GM23338 (cell line): ENCODE results near the gene STON2. TPM values are rescaled to one million over a fixed set of nuclear protein-coding genes. Genes with fewer than 3 reads are reported as not detected.

Source experiments
- ATAC-seq: fragments of 200-7000 bp; cut with Tn5 transposase; 3 replicates; pipeline ENCODE4 v1.9.1; 2020
- DNase-seq: peaks from one replicate; pipeline ENCODE4 v3.0.0-alpha.2; 2015; ENCODE audit warnings: low spot score
- H2AFZ ChIP-seq: fragments of 200-600 bp; sonication (generic); 2 replicates; pipeline ENCODE4 v1.8.0; 2016; ENCODE audit warnings: antibody characterized with exemption, mild to moderate bottlenecking, moderate library complexity
- H3F3A ChIP-seq: fragments of 200-600 bp; sonication (generic); replicated peaks from 2 replicates; pipeline ENCODE4 v1.8.0; 2017; ENCODE audit warnings: antibody characterized with exemption, mixed run types, low read depth
- H3K27ac ChIP-seq: fragments of 200-600 bp; sonication (generic); 2 replicates; pipeline ENCODE4 v1.6.1; 2016; ENCODE audit warnings: low read depth
- H3K27me3 ChIP-seq: fragments of 200-600 bp; sonication (generic); 2 replicates; pipeline ENCODE4 v1.8.0; 2016; ENCODE audit warnings: mild to moderate bottlenecking, mixed run types, moderate library complexity; ENCODE audit not compliant: insufficient read depth
- H3K36me3 ChIP-seq: fragments of 200-600 bp; sonication (generic); 2 replicates; pipeline ENCODE4 v1.8.0; 2016; ENCODE audit warnings: mild to moderate bottlenecking; ENCODE audit not compliant: insufficient read depth
- H3K4me1 ChIP-seq: fragments of 200-600 bp; sonication (generic); 2 replicates; pipeline ENCODE4 v1.8.0; 2016; ENCODE audit warnings: mild to moderate bottlenecking, moderate library complexity; ENCODE audit not compliant: insufficient read depth
- H3K4me2 ChIP-seq: fragments of 200-600 bp; sonication (generic); 2 replicates; pipeline ENCODE4 v1.7.1; 2017; ENCODE audit warnings: mixed run types
- H3K4me3 ChIP-seq: fragments of 200-600 bp; sonication (generic); 2 replicates; pipeline ENCODE4 v1.6.1; 2016; ENCODE audit warnings: mixed run types
- H3K79me2 ChIP-seq: fragments of 200-600 bp; sonication (generic); replicated peaks from 2 replicates; pipeline ENCODE4 v1.8.0; 2017; ENCODE audit warnings: mild to moderate bottlenecking; ENCODE audit not compliant: insufficient read depth
- H3K9me2 ChIP-seq: fragments of 200-600 bp; sonication (generic); 2 replicates; pipeline ENCODE4 v1.8.0; 2017; ENCODE audit not compliant: insufficient read depth
- H4K20me1 ChIP-seq: fragments of 200-600 bp; sonication (generic); replicated peaks from 2 replicates; pipeline ENCODE4 v1.8.0; 2017; ENCODE audit warnings: mild to moderate bottlenecking; ENCODE audit not compliant: insufficient read depth
- H3K27ac Mint-ChIP-seq: 2 replicates; pipeline ENCODE4 v1.8.0; 2020; ENCODE audit warnings: inconsistent platforms, mild to moderate bottlenecking, moderate library complexity, mixed read lengths
- H3K27me3 Mint-ChIP-seq: 3 replicates; pipeline ENCODE4 v1.8.0; 2022; ENCODE audit warnings: low read depth, mild to moderate bottlenecking, moderate library complexity, mixed read lengths, inconsistent platforms; ENCODE audit not compliant: insufficient read depth, poor library complexity
- H3K36me3 Mint-ChIP-seq: 3 replicates; pipeline ENCODE4 v1.8.0; 2021; ENCODE audit warnings: low read depth, mild to moderate bottlenecking, inconsistent platforms, moderate library complexity, mixed read lengths
- H3K4me1 Mint-ChIP-seq: 3 replicates; pipeline ENCODE4 v1.8.0; 2020; ENCODE audit warnings: mild to moderate bottlenecking, inconsistent platforms, mixed read lengths
- H3K4me3 Mint-ChIP-seq: 3 replicates; pipeline ENCODE4 v1.8.0; 2021; ENCODE audit warnings: moderate library complexity, mild to moderate bottlenecking, inconsistent platforms, mixed read lengths
- H3K9me3 Mint-ChIP-seq: 3 replicates; pipeline ENCODE4 v1.8.0; 2020; ENCODE audit warnings: moderate library complexity, mild to moderate bottlenecking, inconsistent platforms, mixed read lengths
- CREB1 ChIP-seq: fragments of 250-450 bp; sonication (Bioruptor Pico); IDR thresholded peaks from 2 replicates; pipeline ENCODE4 v1.5.0; 2020; ENCODE audit warnings: low read depth, mild to moderate bottlenecking, moderate library complexity
- CTCF ChIP-seq, 2 experiments: fragments of 200-600 bp in 1 of 2; sonication (generic) in 1 of 2; conservative IDR thresholded peaks; 2 replicates each; pipeline versions ENCODE4 v1.5.1 to v1.6.1; 2016 to 2017; ENCODE audit warnings: antibody characterized with exemption in 2 of 2, low read depth in 2 of 2, mild to moderate bottlenecking in 2 of 2, moderate library complexity in 1 of 2
- ETS1 ChIP-seq: IDR thresholded peaks from 2 replicates; pipeline ENCODE4 v1.6.1; 2016; ENCODE audit warnings: antibody characterized with exemption
- EZH2 ChIP-seq: fragments of 200-600 bp; sonication (generic); IDR thresholded peaks from one replicate; pipeline ENCODE4 v1.8.0; 2017; ENCODE audit warnings: antibody characterized with exemption, mild to moderate bottlenecking, low read depth; ENCODE audit not compliant: unreplicated experiment
- EZH2phosphoT487 ChIP-seq: fragments of 200-600 bp; sonication (generic); IDR thresholded peaks from one replicate; pipeline ENCODE4 v1.8.1; 2018; ENCODE audit warnings: antibody characterized with exemption; ENCODE audit not compliant: unreplicated experiment
- JUNB ChIP-seq: IDR thresholded peaks from one replicate; pipeline ENCODE4 v1.6.1; 2016; ENCODE audit warnings: antibody characterized with exemption; ENCODE audit not compliant: unreplicated experiment
- NANOG ChIP-seq: IDR thresholded peaks from 2 replicates; pipeline ENCODE4 v1.6.1; 2016; ENCODE audit warnings: antibody characterized with exemption, borderline replicate concordance
- POLR2AphosphoS5 ChIP-seq: IDR thresholded peaks from 2 replicates; pipeline ENCODE4 v1.6.1; 2016; ENCODE audit warnings: antibody characterized with exemption, low read depth
- REST ChIP-seq: IDR thresholded peaks from one replicate; pipeline ENCODE4 v1.6.1; 2018; ENCODE audit warnings: antibody characterized with exemption; ENCODE audit not compliant: unreplicated experiment
- STAT1 ChIP-seq: IDR thresholded peaks from one replicate; pipeline ENCODE4 v1.6.1; 2016; ENCODE audit warnings: antibody characterized with exemption; ENCODE audit not compliant: unreplicated experiment
- ZNF114 ChIP-seq: fragments of 250-450 bp; sonication (Bioruptor Pico); IDR thresholded peaks from 2 replicates; pipeline ENCODE4 v1.5.0; 2020; ENCODE audit warnings: mild to moderate bottlenecking, moderate library complexity
- ZNF331 ChIP-seq: fragments of 250-450 bp; sonication (Bioruptor Pico); IDR thresholded peaks from 2 replicates; pipeline ENCODE4 v1.5.0; 2020; ENCODE audit warnings: low read depth, mild to moderate bottlenecking, moderate library complexity
- ZNF462 ChIP-seq: fragments of 250-450 bp; sonication (Bioruptor Pico); IDR thresholded peaks from 2 replicates; pipeline ENCODE4 v1.5.0; 2020; ENCODE audit warnings: mild to moderate bottlenecking, moderate library complexity
- polyA plus RNA-seq: library from polyadenylated mRNA; unstranded; fragments of >200 nt; fragmentation: Nextera tagmentation; extraction: Ambion mirVana; gene quantifications from 2 replicates; pipeline ENCODE4 v1.2.1, GENCODE V29; 2016
- total RNA-seq: library from RNA; depleted of rRNA; stranded (reverse); fragments of >200 nt; shearing (Covaris generic); gene quantifications from 2 replicates; pipeline ENCODE4 v1.2.3, GENCODE V29; 2014

STON2 gene
- total and polyA plus RNA-seq, 2 experiments from 2014 or later: 8.2 to 71.0 TPM

- Histone ChIP-seq H3K4me2 (no peak overlapping the region), H3K4me3 (no peak overlapping the region), H3K9me2 (no peaks in the 10 kb centered on the region; the same call in 1 of the 2 replicates), H3K27me3 (no peaks in the 10 kb centered on the region), H3K79me2 (no peaks in the 10 kb centered on the region), H3K36me3 (0 out of 2 replicates have a peak, but pooled peaks cover 5% of the 10 kb centered on the region), H3K27ac (no peak overlapping the region), H4K20me1 (no peaks in the 10 kb centered on the region), H3F3A (no peaks in the 10 kb centered on the region), H2AFZ (no peak overlapping the region), H3K4me1 (peaks cover 32% of the 10 kb centered on the region)
- ATAC-seq (no peak), DNase-seq (no peak)
- no peak for TF ChIP-seq EZH2phosphoT487
- no peak for TF ChIP-seq NANOG
- TF ChIP-seq JUNB: no peak
- no peak for TF ChIP-seq POLR2AphosphoS5
- TF ChIP-seq CTCF (conservative IDR thresholded peaks at IDR 0.05; ENCODE audit: low read depth in 2 of 2): no peak
- TF ChIP-seq STAT1: no peak
- TF ChIP-seq REST: no peak
- TF ChIP-seq EZH2: no peak
- no peak for TF ChIP-seq ETS1
- TF ChIP-seq ZNF462 (CRISPR knock-in tag): no peak
- TF ChIP-seq ZNF114 (CRISPR knock-in tag): no peak
- no peak for TF ChIP-seq ZNF331 (CRISPR knock-in tag)
- TF ChIP-seq CREB1 (CRISPR knock-in tag): no peak
- H3K4me3 Mint-ChIP-seq: no peak overlapping the region
- H3K27ac Mint-ChIP-seq: no peak overlapping the region
- H3K4me1 Mint-ChIP-seq: peaks cover 29% of the 10 kb centered on the region
- H3K36me3 Mint-ChIP-seq: peaks cover 30% of the 10 kb centered on the region
- H3K9me3 Mint-ChIP-seq: peaks cover 12% of the 10 kb centered on the region; the same call in 2 of the 3 replicates
- peaks cover 10% of the 10 kb centered on the region for H3K27me3 Mint-ChIP-seq
Measured at GRCh38 chr14:81382517-81383225, 17.5 kb downstream of the STON2 start.
